HK-2 (cell line): ENCODE results near the gene PCCA.
"Not testable (repeated sequence)": the region's sequence is repeated elsewhere in the genome, so short reads cannot be mapped to it uniquely, and the experiment has no call there.

Source experiments
- DNase-seq: peaks from one replicate; pipeline ENCODE4 v3.0.0-alpha.2; 2018; ENCODE audit not compliant: unreplicated experiment

Gene PCCA

GRCh38 chr13:100139817-100140216 is 50.9 kb downstream of the PCCA start:
- no peak for DNase-seq

- DNase-seq, result no peak
These were observed 51.5 kb downstream of the PCCA start for GRCh38 chr13:100140441-100140840.

- not testable (repeated sequence) for DNase-seq
These were observed 52.6 kb downstream of the PCCA start for GRCh38 chr13:100141461-100141961.

- no peak for DNase-seq
These were observed 57.6 kb downstream of the PCCA start for GRCh38 chr13:100146534-100146933.

- DNase-seq, result no peak
These were observed 58.9 kb downstream of the PCCA start for GRCh38 chr13:100147825-100148224.

GRCh38 chr13:100148422-100148821 is 59.5 kb downstream of the PCCA start:
- no peak for DNase-seq

- no peak for DNase-seq
These were observed 60.5 kb downstream of the PCCA start for GRCh38 chr13:100149389-100149788.

- not testable (repeated sequence) for DNase-seq
These were observed 61.8 kb downstream of the PCCA start for GRCh38 chr13:100150711-100151110.

GRCh38 chr13:100154842-100155416 is 66.0 kb downstream of the PCCA start:
- no peak for DNase-seq

GRCh38 chr13:100156788-100157187 is 67.9 kb downstream of the PCCA start:
- no peak for DNase-seq

- no peak for DNase-seq
These were observed 69.7 kb downstream of the PCCA start for GRCh38 chr13:100158569-100158968.

GRCh38 chr13:100159584-100159983 is 70.7 kb downstream of the PCCA start:
- DNase-seq, result no peak

GRCh38 chr13:100160450-100160849 is 71.6 kb downstream of the PCCA start:
- no peak for DNase-seq

- no peak for DNase-seq
These were observed 74.5 kb downstream of the PCCA start for GRCh38 chr13:100163375-100163774.

- no peak for DNase-seq
These were observed 84.3 kb downstream of the PCCA start for GRCh38 chr13:100173203-100173602.

GRCh38 chr13:100174455-100174854 is 85.6 kb downstream of the PCCA start:
- not testable (repeated sequence) for DNase-seq

- DNase-seq, result no peak
These were observed 86.3 kb downstream of the PCCA start for GRCh38 chr13:100175078-100175802.

- no peak for DNase-seq
These were observed 86.9 kb downstream of the PCCA start for GRCh38 chr13:100175803-100176182.

- no peak for DNase-seq
These were observed 88.0 kb downstream of the PCCA start for GRCh38 chr13:100176801-100177400.

GRCh38 chr13:100178309-100178708 is 89.4 kb downstream of the PCCA start:
- DNase-seq, result no peak

GRCh38 chr13:100179276-100179675 is 90.4 kb downstream of the PCCA start:
- no peak for DNase-seq

- no peak for DNase-seq
These were observed 94.1 kb downstream of the PCCA start for GRCh38 chr13:100182900-100183490.

- DNase-seq, result no peak
These were observed 95.2 kb downstream of the PCCA start for GRCh38 chr13:100184095-100184494.
